Mucosa of descending colon (tissue), 3 donors: ENCODE results near the gene LCLAT1. TPM values are rescaled to one million over a fixed set of nuclear protein-coding genes. Genes with fewer than 3 reads are reported as not detected.

Source experiments
- ATAC-seq: fragments of 200-7000 bp; cut with Tn5 transposase; one replicate; pipeline ENCODE4 v1.9.1; 2020; ENCODE audit warnings: mild to moderate bottlenecking, moderate library complexity
- DNase-seq, 3 donors: peaks; one replicate each; pipeline ENCODE4 v3.0.0-alpha.2; 2020
- H3K36me3 ChIP-seq: fragments of 200-600 bp; one replicate; pipeline ENCODE4 v1.8.0; 2021; ENCODE audit warnings: low read depth, mild to moderate bottlenecking
- H3K4me1 ChIP-seq: fragments of 200-600 bp; one replicate; pipeline ENCODE4 v1.8.0; 2021; ENCODE audit warnings: low read depth, mild to moderate bottlenecking
- H3K4me3 ChIP-seq: fragments of 200-600 bp; one replicate; pipeline ENCODE4 v1.8.0; 2021; ENCODE audit warnings: mild to moderate bottlenecking
- H3K9me3 ChIP-seq: fragments of 200-600 bp; one replicate; pipeline ENCODE4 v1.8.0; 2021; ENCODE audit warnings: mild to moderate bottlenecking
- CTCF ChIP-seq: fragments of 200-600 bp; IDR thresholded peaks from one replicate; pipeline ENCODE4 v1.8.0; 2022; ENCODE audit warnings: antibody characterized with exemption, mild to moderate bottlenecking
- intact Hi-C, 2 donors: fragments of 100-400 bp; cut with DNase I in 1 of 2; cut with micrococcal nuclease in 1 of 2; formaldehyde crosslinking; loops; one replicate each; pipeline versions ENCODE4 v1.11.0 to v1.11.1; 2022; cut with DNase I, micrococcal nuclease
- total RNA-seq, 3 donors: library from RNA; stranded (reverse); fragmentation: NEBNext Ultra II Directional in 2 of 3; extraction: Animal tissue kit (Norgen Biotek cat#: 25700) in 2 of 3; gene quantifications; one replicate each; pipeline versions ENCODE4 v1.2.1 to v1.2.4, GENCODE V29; 2021 to 2023
- donor health status: DM: no; HTN: no; CAD: no; lungs with moderate emphysema.
- donor health status: DM: no; HTN: no; CAD: no.
- donor health status: DM: no; HTN: yes; CAD: no.

The LCLAT1 gene
- total RNA-seq, 3 donors from 2014 or later = 18.1 to 27.1 (median 22.2) TPM

- TF ChIP-seq CTCF = no peak
- Histone ChIP-seq H3K36me3 (no peaks in the 10 kb centered on the region), H3K9me3 (no peaks in the 10 kb centered on the region), H3K4me1 (no peaks in the 10 kb centered on the region), H3K4me3 (no peak overlapping the region)
- intact Hi-C loops = no loop called here
- DNase-seq (no peak), ATAC-seq (peak; percentile 61)
Measured at GRCh38 chr2:30686000-30686399, 239.0 kb downstream of the LCLAT1 start.

- ATAC-seq = no peak
- Histone ChIP-seq H3K4me3 (no peak overlapping the region), H3K36me3 (no peaks in the 10 kb centered on the region), H3K4me1 (no peaks in the 10 kb centered on the region), H3K9me3 (no peaks in the 10 kb centered on the region)
- intact Hi-C loops = no loop called here
- no peak for DNase-seq
- TF ChIP-seq CTCF = no peak
Measured at GRCh38 chr2:30686669-30687068, 239.6 kb downstream of the LCLAT1 start.

DNA sequence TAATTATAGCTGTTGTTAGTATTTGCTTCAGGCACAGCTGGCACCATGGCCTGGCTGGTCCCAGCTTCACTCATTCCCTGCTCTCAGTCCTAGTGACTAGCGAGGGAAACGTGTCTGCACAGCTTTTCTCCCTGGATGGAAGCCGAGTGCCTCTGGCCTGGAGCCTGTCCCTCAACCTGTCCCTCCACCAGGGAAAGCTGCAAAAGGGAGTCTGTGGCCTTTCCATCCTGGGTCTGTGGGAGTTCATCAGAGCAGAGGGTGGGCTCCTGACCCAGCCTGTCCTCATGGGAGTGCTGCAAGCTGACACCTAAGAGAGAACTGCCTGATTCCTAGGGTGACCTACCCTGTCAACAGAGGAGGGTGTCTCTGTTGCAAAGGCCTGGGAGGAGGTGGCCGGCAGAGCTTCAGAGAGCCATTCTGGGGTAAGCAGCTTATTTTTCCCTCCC is 241.9 kb downstream of the LCLAT1 start:
- Histone ChIP-seq H3K4me3 (no peak overlapping the region), H3K36me3 (no peaks in the 10 kb centered on the region), H3K9me3 (no peaks in the 10 kb centered on the region), H3K4me1 (no peaks in the 10 kb centered on the region)
- ATAC-seq (no peak), DNase-seq (no peak)
- intact Hi-C loops = no loop called here
- TF ChIP-seq CTCF = no peak

GRCh38 chr2:30689496-30690125 is 242.6 kb downstream of the LCLAT1 start:
- ATAC-seq (no peak), DNase-seq (no peak)
- Histone ChIP-seq H3K4me3 (no peak overlapping the region), H3K9me3 (no peaks in the 10 kb centered on the region), H3K4me1 (no peaks in the 10 kb centered on the region), H3K36me3 (no peaks in the 10 kb centered on the region)
- intact Hi-C loops = no loop called here
- TF ChIP-seq CTCF = no peak

DNA sequence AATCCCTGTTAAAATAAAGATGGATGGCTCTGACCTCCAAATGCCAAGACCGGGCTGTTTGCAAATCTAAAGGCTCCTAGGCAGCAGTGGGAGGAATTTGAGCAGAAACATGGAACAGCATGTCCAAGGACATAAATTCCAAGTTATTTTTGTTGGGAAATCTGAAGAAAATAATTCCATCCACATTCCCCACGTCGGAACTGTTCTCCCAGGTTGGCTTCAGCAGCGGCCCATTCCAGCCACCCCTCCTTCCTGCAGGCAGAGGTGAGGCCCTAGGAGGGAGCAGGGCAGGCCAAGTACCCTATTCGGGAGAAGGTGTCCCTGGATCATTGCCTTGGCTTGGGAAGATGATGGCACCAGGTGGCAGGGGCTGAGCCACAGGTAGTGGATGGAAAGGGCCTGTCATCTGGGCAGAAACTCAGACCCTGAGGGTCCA is 243.1 kb downstream of the LCLAT1 start:
- intact Hi-C loops = no loop called here
- no peak for TF ChIP-seq CTCF
- ATAC-seq (no peak), DNase-seq (no peak)
- Histone ChIP-seq H3K4me1 (no peaks in the 10 kb centered on the region), H3K9me3 (no peaks in the 10 kb centered on the region), H3K36me3 (no peaks in the 10 kb centered on the region), H3K4me3 (no peak overlapping the region)
